ENCODE measurements around the gene ELOF1. TPM values are rescaled to one million over a fixed set of nuclear protein-coding genes. Genes with fewer than 3 reads are reported as not detected.

The ELOF1 gene
- total RNA-seq, 1 donor from 2014 or later, result 46.0 TPM

DNA sequence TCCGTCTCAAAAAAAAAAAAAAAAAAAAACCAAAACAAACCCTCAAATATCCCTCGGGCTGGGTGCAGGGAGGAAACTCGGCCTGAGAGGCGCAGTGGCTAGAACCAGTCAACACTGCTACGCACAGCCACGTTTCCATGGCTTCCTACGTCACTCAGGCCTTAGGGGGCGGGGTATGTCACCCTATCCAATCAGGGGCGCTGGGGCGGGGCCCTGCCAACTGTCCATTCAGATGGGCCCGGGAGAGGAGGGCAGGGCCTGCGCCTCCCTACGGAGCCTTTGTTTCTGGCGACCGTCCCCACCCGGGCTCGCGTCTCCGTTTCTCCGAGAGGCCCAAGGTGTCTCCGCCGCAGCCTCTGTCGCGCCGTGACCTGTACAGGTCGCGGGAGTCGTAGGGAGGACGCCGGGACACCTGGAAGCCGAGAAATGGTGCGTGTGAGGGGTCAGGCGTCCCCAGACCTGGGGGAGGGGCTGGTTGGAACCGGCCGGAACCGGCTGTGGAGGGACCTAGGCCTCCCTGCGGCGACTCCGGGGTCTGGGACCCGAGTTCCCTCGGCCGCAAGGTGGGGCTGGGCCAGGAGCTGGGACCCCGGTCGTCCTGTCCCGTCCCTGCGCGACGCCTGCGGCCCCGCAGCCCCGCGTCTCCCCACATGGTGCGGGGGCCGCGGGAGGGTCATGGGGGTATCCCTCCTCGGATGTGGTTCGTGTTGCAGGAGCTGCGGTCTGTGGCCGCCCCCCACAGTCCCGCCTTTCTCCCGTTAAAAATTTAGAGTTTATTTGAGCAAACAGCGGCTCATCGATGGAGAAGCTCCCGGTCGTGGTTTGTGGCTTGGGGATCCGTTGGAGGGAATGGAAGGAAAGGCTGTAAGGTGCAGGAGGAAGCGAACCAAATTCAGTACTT lies 38.4 kb upstream of the ELOF1 start, which contains the start of gene ZNF627:
Gene ZNF627 (plus strand): TSS at position 282 of the 901 bp plus-strand sequence. CDS start 145 bp downstream, at position 427.
- Mint-ChIP-seq H3K27ac (peak within 1 kb of the TSS; percentile 98), H3K36me3 (peaks cover 20% of the 10 kb centered on the region), H3K9me3 (peaks cover 7% of the 10 kb centered on the region), H3K27me3 (ENCODE audit: low read depth) (no peaks in the 10 kb centered on the region), H3K4me1 (peaks cover 18% of the 10 kb centered on the region), H3K4me3 (peak within 1 kb of the TSS; percentile 98)
- peak; percentile 94 to 98 for DNase-seq (ENCODE audit: low spot score in 2 of 2, unreplicated experiment in 2 of 2)
- TF ChIP-seq, protein P1, sequence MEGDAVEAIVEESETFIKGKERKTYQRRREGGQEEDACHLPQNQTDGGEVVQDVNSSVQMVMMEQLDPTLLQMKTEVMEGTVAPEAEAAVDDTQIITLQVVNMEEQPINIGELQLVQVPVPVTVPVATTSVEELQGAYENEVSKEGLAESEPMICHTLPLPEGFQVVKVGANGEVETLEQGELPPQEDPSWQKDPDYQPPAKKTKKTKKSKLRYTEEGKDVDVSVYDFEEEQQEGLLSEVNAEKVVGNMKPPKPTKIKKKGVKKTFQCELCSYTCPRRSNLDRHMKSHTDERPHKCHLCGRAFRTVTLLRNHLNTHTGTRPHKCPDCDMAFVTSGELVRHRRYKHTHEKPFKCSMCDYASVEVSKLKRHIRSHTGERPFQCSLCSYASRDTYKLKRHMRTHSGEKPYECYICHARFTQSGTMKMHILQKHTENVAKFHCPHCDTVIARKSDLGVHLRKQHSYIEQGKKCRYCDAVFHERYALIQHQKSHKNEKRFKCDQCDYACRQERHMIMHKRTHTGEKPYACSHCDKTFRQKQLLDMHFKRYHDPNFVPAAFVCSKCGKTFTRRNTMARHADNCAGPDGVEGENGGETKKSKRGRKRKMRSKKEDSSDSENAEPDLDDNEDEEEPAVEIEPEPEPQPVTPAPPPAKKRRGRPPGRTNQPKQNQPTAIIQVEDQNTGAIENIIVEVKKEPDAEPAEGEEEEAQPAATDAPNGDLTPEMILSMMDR (IDR thresholded peaks at IDR 0.05; ENCODE audit: unreplicated experiment), result no peak

DNA sequence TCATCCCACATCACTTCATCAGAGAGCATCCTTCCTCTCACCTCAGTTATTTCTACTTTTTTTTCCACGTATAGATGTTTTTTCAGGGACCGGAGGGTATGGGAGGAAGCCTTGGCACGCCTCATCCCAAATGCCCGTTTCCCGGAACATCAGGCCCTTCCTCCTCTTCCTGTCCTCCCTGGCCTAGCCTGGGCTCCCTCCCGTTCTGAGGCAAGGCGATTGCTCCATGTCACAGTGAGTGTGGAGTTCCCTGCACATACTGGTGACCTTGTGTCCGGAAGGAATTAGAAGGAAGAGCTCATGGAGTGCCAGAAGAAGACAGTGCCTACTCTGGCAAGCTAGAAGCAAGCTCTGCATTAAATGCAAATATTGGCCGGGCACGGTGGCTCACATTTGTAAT lies 37.1 kb upstream of the ELOF1 start:
- H3K27ac Mint-ChIP-seq, result peak overlapping the region; percentile 16
- TF ChIP-seq, protein P1 (IDR thresholded peaks at IDR 0.05; ENCODE audit: unreplicated experiment), result no peak
- DNase-seq (ENCODE audit: low spot score in 2 of 2, unreplicated experiment in 2 of 2), result no peak
- H3K4me1 Mint-ChIP-seq, result peaks cover 18% of the 10 kb centered on the region
- H3K36me3 Mint-ChIP-seq, result peaks cover 12% of the 10 kb centered on the region
- H3K9me3 Mint-ChIP-seq, result no peaks in the 10 kb centered on the region
- H3K4me3 Mint-ChIP-seq, result peak overlapping the region; percentile 30
- H3K27me3 Mint-ChIP-seq (ENCODE audit: low read depth), result no peaks in the 10 kb centered on the region

DNA sequence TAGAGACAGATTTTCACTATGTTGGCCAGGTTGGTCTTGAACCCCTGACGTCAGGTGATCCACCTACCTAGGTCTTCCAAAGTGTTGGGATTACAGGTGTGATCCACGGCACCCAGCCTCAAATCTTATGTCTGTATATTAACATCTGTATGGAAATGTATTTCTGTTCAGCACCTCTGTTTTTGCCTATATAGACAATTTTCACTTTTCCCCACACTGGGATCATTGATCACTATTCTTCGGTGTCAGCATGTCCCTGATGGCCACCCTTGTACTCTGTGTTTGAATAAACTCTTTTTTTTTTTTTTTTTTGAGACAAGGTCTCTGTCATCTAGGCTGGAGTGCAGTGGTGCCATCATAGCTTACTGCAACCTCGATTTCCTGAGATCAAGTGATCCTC lies 35.1 kb upstream of the ELOF1 start:
- no peak for DNase-seq (ENCODE audit: low spot score in 2 of 2, unreplicated experiment in 2 of 2)
- Mint-ChIP-seq H3K36me3 (no peaks in the 10 kb centered on the region), H3K9me3 (no peaks in the 10 kb centered on the region), H3K27me3 (ENCODE audit: low read depth) (peaks cover 5% of the 10 kb centered on the region), H3K27ac (no peak overlapping the region), H3K4me1 (peaks cover 11% of the 10 kb centered on the region), H3K4me3 (no peak overlapping the region)
- TF ChIP-seq, protein P1 (IDR thresholded peaks at IDR 0.05; ENCODE audit: unreplicated experiment), result no peak

DNA sequence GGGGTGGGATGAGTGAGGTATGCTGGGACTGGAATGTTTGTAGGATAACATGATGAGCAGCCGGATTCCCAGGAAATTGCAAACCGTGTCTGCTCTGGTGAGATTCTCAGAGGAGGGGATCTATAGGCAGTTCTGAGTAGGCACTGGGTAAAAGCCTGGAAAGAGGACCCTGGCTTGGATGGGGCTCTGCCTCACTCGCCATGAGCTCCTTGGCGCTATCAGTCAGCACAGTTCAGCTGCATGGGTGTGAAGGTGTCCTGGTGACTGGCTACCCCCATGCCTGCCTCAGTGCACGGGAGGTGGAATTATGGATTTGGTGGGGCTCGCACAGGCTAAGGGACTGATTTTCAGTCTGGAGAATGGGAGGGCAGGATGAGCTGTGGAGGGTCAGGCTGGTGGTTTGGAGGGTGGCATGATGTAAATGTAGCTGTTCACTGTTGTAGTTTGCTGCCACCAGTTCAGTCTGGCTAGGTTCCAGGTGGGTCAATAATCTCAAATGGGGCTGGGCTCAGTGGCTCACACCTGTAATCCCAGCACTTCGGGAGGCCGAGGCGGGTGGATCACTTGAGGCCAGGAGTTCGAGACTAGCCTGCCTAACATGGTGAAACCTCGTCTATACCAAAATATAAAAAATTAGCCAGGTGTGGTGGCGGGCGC lies 29.1 kb upstream of the ELOF1 start:
- Mint-ChIP-seq H3K36me3 (no peaks in the 10 kb centered on the region), H3K27ac (no peak overlapping the region), H3K9me3 (no peaks in the 10 kb centered on the region), H3K4me3 (no peak overlapping the region), H3K4me1 (peaks cover 2% of the 10 kb centered on the region), H3K27me3 (ENCODE audit: low read depth) (peaks cover 5% of the 10 kb centered on the region)
- DNase-seq (ENCODE audit: low spot score in 2 of 2, unreplicated experiment in 2 of 2), result no peak
- TF ChIP-seq, protein P1 (IDR thresholded peaks at IDR 0.05; ENCODE audit: unreplicated experiment), result no peak

DNA sequence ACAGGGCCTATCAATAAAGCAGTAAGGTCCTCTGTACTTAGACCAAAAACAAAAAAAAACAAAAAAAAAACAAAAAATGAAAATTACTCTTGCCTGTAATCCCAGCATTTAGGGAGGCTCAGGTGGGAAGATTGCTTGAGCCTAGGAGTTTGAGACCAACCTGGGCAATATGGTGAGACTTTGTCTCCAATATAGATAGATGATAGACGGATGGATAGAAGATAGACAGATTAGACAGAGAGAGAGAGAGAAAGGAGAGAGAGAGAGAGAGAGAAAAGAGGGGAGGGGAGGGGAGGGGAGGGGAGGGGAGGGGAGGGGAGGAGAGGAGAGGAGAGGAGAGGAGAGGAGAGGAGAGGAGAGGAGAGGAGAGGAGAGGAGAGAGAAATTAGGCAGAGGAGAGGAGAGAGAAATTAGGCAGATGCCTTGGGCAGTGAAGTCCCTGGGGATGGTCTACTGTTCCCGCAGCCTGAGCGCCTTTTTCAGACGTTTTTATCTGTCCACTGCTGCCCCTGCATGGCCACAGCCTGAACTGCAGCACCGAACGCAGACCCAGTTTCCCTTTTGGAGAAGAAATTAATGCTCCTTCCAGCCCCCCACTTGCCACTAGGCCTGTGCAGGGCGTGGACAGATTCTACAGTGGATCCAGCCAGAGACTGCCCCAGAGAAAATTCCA lies 28.4 kb upstream of the ELOF1 start:
- TF ChIP-seq, protein P1 (IDR thresholded peaks at IDR 0.05; ENCODE audit: unreplicated experiment), result peak; percentile 78
- peak; percentile 42 to 85 for DNase-seq (ENCODE audit: low spot score in 2 of 2, unreplicated experiment in 2 of 2)
- Mint-ChIP-seq H3K4me3 (no peak overlapping the region), H3K27ac (no peak overlapping the region), H3K4me1 (peaks cover 2% of the 10 kb centered on the region), H3K27me3 (ENCODE audit: low read depth) (peaks cover 5% of the 10 kb centered on the region), H3K9me3 (no peaks in the 10 kb centered on the region), H3K36me3 (no peaks in the 10 kb centered on the region)

Measured in mesothelial cell of epicardium (in vitro differentiated cells).